Neuronal stem cell (in vitro differentiated cells): Measurements from ENCODE around the gene LDB3.

ENCODE experiments used
- DNase-seq: peaks from one replicate; pipeline ENCODE4 v3.0.0-alpha.2; 2013; ENCODE audit warnings: low spot score
- H2AFZ ChIP-seq: one replicate; pipeline ENCODE4 v1.6.1; 2013; ENCODE audit warnings: mild to moderate bottlenecking, low read length, inconsistent platforms
- H2AK5ac ChIP-seq: 2 replicates; pipeline ENCODE4 v1.6.1; 2013; ENCODE audit warnings: low read depth, mild to moderate bottlenecking, inconsistent platforms, low read length, moderate library complexity, mixed read lengths
- H2BK120ac ChIP-seq: 2 replicates; pipeline ENCODE4 v1.6.1; 2013; ENCODE audit warnings: low read depth, mild to moderate bottlenecking, inconsistent platforms, low read length, moderate library complexity, mixed read lengths
- H2BK12ac ChIP-seq: one replicate; pipeline ENCODE4 v1.6.1; 2013; ENCODE audit warnings: low read length, inconsistent platforms
- H2BK15ac ChIP-seq: 2 replicates; pipeline ENCODE4 v1.6.1; 2013; ENCODE audit warnings: mild to moderate bottlenecking, low read length, inconsistent platforms, mixed read lengths
- H2BK5ac ChIP-seq: one replicate; pipeline ENCODE4 v1.6.1; 2013; ENCODE audit warnings: inconsistent platforms, mild to moderate bottlenecking, low read length, moderate library complexity
- H3K14ac ChIP-seq: one replicate; pipeline ENCODE4 v1.6.1; 2013; ENCODE audit warnings: low read length, inconsistent platforms
- H3K18ac ChIP-seq: 2 replicates; pipeline ENCODE4 v1.6.1; 2013; ENCODE audit warnings: low read length, inconsistent platforms
- H3K23ac ChIP-seq: 2 replicates; pipeline ENCODE4 v1.6.1; 2013; ENCODE audit warnings: low read depth, mild to moderate bottlenecking, mixed read lengths, low read length, inconsistent platforms; ENCODE audit not compliant: poor library complexity
- H3K27ac ChIP-seq: replicated peaks from 3 replicates; pipeline ENCODE4 v1.5.1; 2013; ENCODE audit warnings: low read length, inconsistent platforms
- H3K27me3 ChIP-seq, 3 experiments: 2 replicates each; pipeline ENCODE4 v1.6.1; 2013; ENCODE audit warnings: low read length in 3 of 3, mild to moderate bottlenecking in 2 of 3, inconsistent platforms in 1 of 3, low read depth in 1 of 3, mixed read lengths in 1 of 3, moderate library complexity in 1 of 3; ENCODE audit not compliant: control insufficient read depth in 3 of 3, insufficient read depth in 3 of 3
- H3K36me3 ChIP-seq, 2 donors: replicated peaks in 1 of 2; 2 replicates each; pipeline ENCODE4 v1.6.1; 2013; ENCODE audit warnings: low read length in 2 of 2; ENCODE audit not compliant: control insufficient read depth in 2 of 2, insufficient read depth in 2 of 2
- H3K4ac ChIP-seq: 2 replicates; pipeline ENCODE4 v1.6.1; 2013; ENCODE audit warnings: inconsistent platforms, mild to moderate bottlenecking, low read length, moderate library complexity
- H3K4me1 ChIP-seq, 2 donors: 1 replicate in 1 of 2; 2 replicates in 1 of 2; pipeline ENCODE4 v1.6.1; 2013; ENCODE audit warnings: low read length in 2 of 2, low read depth in 1 of 2; ENCODE audit not compliant: control insufficient read depth in 2 of 2, insufficient read depth in 1 of 2
- H3K4me2 ChIP-seq: one replicate; pipeline ENCODE4 v1.6.1; 2013; ENCODE audit warnings: mild to moderate bottlenecking, low read length, inconsistent platforms; ENCODE audit not compliant: insufficient read depth, poor library complexity, severe bottlenecking
- H3K4me3 ChIP-seq, 2 donors: 2 replicates each; pipeline ENCODE4 v1.5.1; 2013; ENCODE audit warnings: low read length in 2 of 2, mild to moderate bottlenecking in 2 of 2, inconsistent platforms in 1 of 2, moderate library complexity in 1 of 2
- H3K79me1 ChIP-seq: one replicate; pipeline ENCODE4 v1.6.1; 2013; ENCODE audit warnings: low read depth, mild to moderate bottlenecking, inconsistent platforms, low read length, moderate library complexity
- H3K9ac ChIP-seq: one replicate; pipeline ENCODE4 v1.6.1; 2013; ENCODE audit warnings: mild to moderate bottlenecking, low read depth, low read length, inconsistent platforms; ENCODE audit not compliant: poor library complexity
- H3K9me3 ChIP-seq, 2 donors: replicated peaks in 1 of 2; 2 replicates each; pipeline versions ENCODE3 to v1.6.1; 2013; ENCODE audit warnings: low read length in 2 of 2, mild to moderate bottlenecking in 2 of 2, inconsistent platforms in 1 of 2, low read depth in 1 of 2, mixed read lengths in 1 of 2, moderate library complexity in 1 of 2; ENCODE audit not compliant: control insufficient read depth in 2 of 2, insufficient read depth in 1 of 2
- H4K8ac ChIP-seq: one replicate; pipeline ENCODE4 v1.6.1; 2013; ENCODE audit warnings: low read depth, mild to moderate bottlenecking, inconsistent platforms, low read length, moderate library complexity
- H4K91ac ChIP-seq: one replicate; pipeline ENCODE4 v1.6.1; 2013; ENCODE audit warnings: low read length, low read depth, mild to moderate bottlenecking, inconsistent platforms; ENCODE audit not compliant: poor library complexity
- WGBS, 2 donors: extraction: QIAGEN DNeasy Blood & Tissue Kit; methylation state at CpG; one replicate each; pipeline ENCODE4 v1.1.7; 2013; ENCODE audit warnings: missing lambda C conversion rate in 2 of 2, mixed read lengths in 1 of 2; ENCODE audit not compliant: insufficient read length in 2 of 2, insufficient replicate concordance in 1 of 2; ENCODE audit errors: extremely low coverage in 2 of 2; 5-methylcytosine and 5-hydroxymethylcytosine counted together

LDB3 gene

GRCh38 chr10:86715836-86716235 lies 47.5 kb downstream of the LDB3 start:
- Histone ChIP-seq H3K4me2 (no peak overlapping the region), H4K8ac (no peak overlapping the region), H3K4me1 (peaks cover 2 to 8% of the 10 kb centered on the region in 2 donors), H2BK120ac (no peak overlapping the region), H3K23ac (no peak overlapping the region), H2BK5ac (no peak overlapping the region), H3K9me3 (no peaks in the 10 kb centered on the region), H3K14ac (no peak overlapping the region), H3K4me3 (no peak overlapping the region), H3K27me3 (peaks cover 0 to 3% (median 0%) of the 10 kb centered on the region in 3 experiments), H3K4ac (no peak overlapping the region), H4K91ac (no peak overlapping the region), H2BK15ac (no peak overlapping the region), H3K79me1 (no peaks in the 10 kb centered on the region), H3K36me3 (no peaks in the 10 kb centered on the region), H2AFZ (no peak overlapping the region), H3K18ac (no peak overlapping the region), H3K9ac (no peak overlapping the region), H2BK12ac (no peak overlapping the region), H2AK5ac (no peak overlapping the region), H3K27ac (no peak overlapping the region)
- DNase-seq: no peak
- WGBS, 2 donors: no CpG with 5 or more reads among the region's 5 CpGs

GRCh38 chr10:86716466-86716865 lies 48.2 kb downstream of the LDB3 start:
- peak overlapping the region; percentile 27 for H2AK5ac ChIP-seq
- no peak overlapping the region for H2BK12ac ChIP-seq
- peak overlapping the region; percentile 9 for H2BK15ac ChIP-seq
- H2BK5ac ChIP-seq: no peak overlapping the region
- H3K9ac ChIP-seq: no peak overlapping the region
- no peaks in the 10 kb centered on the region for H3K79me1 ChIP-seq
- peak overlapping the region; percentile 38 for H4K91ac ChIP-seq
- H3K23ac ChIP-seq: peak overlapping the region; percentile 75
- H2AFZ ChIP-seq: no peak overlapping the region
- H3K9me3 ChIP-seq: no peaks in the 10 kb centered on the region
- H3K27me3 ChIP-seq: peaks cover 0 to 3% (median 0%) of the 10 kb centered on the region in 3 experiments
- no peak overlapping the region for H4K8ac ChIP-seq
- H2BK120ac ChIP-seq: no peak overlapping the region
- H3K27ac ChIP-seq: no peak overlapping the region
- no peak overlapping the region for H3K14ac ChIP-seq
- H3K4me2 ChIP-seq: no peak overlapping the region
- WGBS, 2 donors: no CpG with 5 or more reads among the region's 13 CpGs
- H3K4me3 ChIP-seq: no peak overlapping the region
- H3K18ac ChIP-seq: peak overlapping the region; percentile 49
- no peak overlapping the region for H3K4ac ChIP-seq
- no peaks in the 10 kb centered on the region for H3K36me3 ChIP-seq
- no peak for DNase-seq
- H3K4me1 ChIP-seq: peaks cover 2 to 6% of the 10 kb centered on the region in 2 donors

- Histone ChIP-seq H3K4ac (no peak overlapping the region), H2BK15ac (no peak overlapping the region), H2BK120ac (no peak overlapping the region), H3K36me3 (no peaks in the 10 kb centered on the region), H2BK5ac (no peak overlapping the region), H3K4me2 (no peak overlapping the region), H3K4me3 (no peak overlapping the region), H4K91ac (no peak overlapping the region), H3K9me3 (no peaks in the 10 kb centered on the region), H3K23ac (no peak overlapping the region), H3K4me1 (peaks cover 0 to 3% of the 10 kb centered on the region in 2 donors), H3K27ac (no peak overlapping the region), H2BK12ac (no peak overlapping the region), H3K27me3 (peaks cover 0 to 1% (median 0%) of the 10 kb centered on the region in 3 experiments), H4K8ac (no peak overlapping the region), H3K18ac (no peak overlapping the region), H3K14ac (no peak overlapping the region), H2AK5ac (no peak overlapping the region), H3K9ac (no peak overlapping the region), H3K79me1 (no peaks in the 10 kb centered on the region), H2AFZ (no peak overlapping the region)
- no peak for DNase-seq
- no CpG with 5 or more reads among the region's 8 CpGs for WGBS, 2 donors
Observed at GRCh38 chr10:86718556-86718955, 50.2 kb downstream of the LDB3 start.

GRCh38 chr10:86721232-86721631 lies 52.9 kb downstream of the LDB3 start:
- H4K91ac ChIP-seq: no peak overlapping the region
- H3K4me2 ChIP-seq: no peak overlapping the region
- no peak overlapping the region for H3K4ac ChIP-seq
- no peak overlapping the region for H2BK120ac ChIP-seq
- H4K8ac ChIP-seq: no peak overlapping the region
- no peak overlapping the region for H2BK5ac ChIP-seq
- H2AK5ac ChIP-seq: no peak overlapping the region
- peaks cover 0 to 3% of the 10 kb centered on the region in 2 donors for H3K4me1 ChIP-seq
- H2AFZ ChIP-seq: no peak overlapping the region
- no peak overlapping the region for H3K23ac ChIP-seq
- no peaks in the 10 kb centered on the region for H3K9me3 ChIP-seq
- no CpG with 5 or more reads among the region's 5 CpGs for WGBS, 2 donors
- no peak overlapping the region for H2BK12ac ChIP-seq
- no peaks in the 10 kb centered on the region for H3K79me1 ChIP-seq
- DNase-seq: no peak
- H3K14ac ChIP-seq: no peak overlapping the region
- H2BK15ac ChIP-seq: no peak overlapping the region
- H3K18ac ChIP-seq: no peak overlapping the region
- no peak overlapping the region for H3K9ac ChIP-seq
- no peak overlapping the region for H3K4me3 ChIP-seq
- H3K27me3 ChIP-seq: no peaks in the 10 kb centered on the region
- H3K36me3 ChIP-seq: no peaks in the 10 kb centered on the region
- no peak overlapping the region for H3K27ac ChIP-seq
